Kasumi-1 (cell line): ENCODE data around the gene HTRA3.
A peak's percentile ranks its signal among the peaks of the same experiment; 100 is the strongest.

ENCODE experiments used
- DNase-seq, 2 experiments: peaks; one replicate each; lab custom pipeline; 2025; lab: John Stamatoyannopoulos, UW

Gene HTRA3

GRCh38 chr4:8280158-8280875 is 10.8 kb downstream of the HTRA3 start:
- no peak for DNase-seq

- DNase-seq: no peak
Observed at GRCh38 chr4:8280876-8281440, 11.4 kb downstream of the HTRA3 start.

- DNase-seq: no peak
Observed at GRCh38 chr4:8281519-8282133, 12.1 kb downstream of the HTRA3 start.

GRCh38 chr4:8282134-8282641 is 12.6 kb downstream of the HTRA3 start:
- no peak for DNase-seq

- DNase-seq: no peak
Observed at GRCh38 chr4:8282742-8283141, 13.2 kb downstream of the HTRA3 start.

GRCh38 chr4:8283161-8283560 is 13.6 kb downstream of the HTRA3 start:
- peak; percentile 25 to 49 for DNase-seq

GRCh38 chr4:8283631-8284121 is 14.1 kb downstream of the HTRA3 start:
- no peak for DNase-seq

GRCh38 chr4:8284391-8284790 is 14.8 kb downstream of the HTRA3 start:
- DNase-seq: no peak

GRCh38 chr4:8285143-8285975 is 15.8 kb downstream of the HTRA3 start:
- no peak for DNase-seq

GRCh38 chr4:8285976-8286718 is 16.6 kb downstream of the HTRA3 start:
- DNase-seq: no peak

- no peak for DNase-seq
Observed at GRCh38 chr4:8286719-8287342, 17.3 kb downstream of the HTRA3 start.

GRCh38 chr4:8287343-8288280 is 18.1 kb downstream of the HTRA3 start:
- no peak for DNase-seq

GRCh38 chr4:8289151-8289750 is 19.7 kb downstream of the HTRA3 start:
- no peak for DNase-seq

GRCh38 chr4:8289956-8290700 is 20.6 kb downstream of the HTRA3 start:
- DNase-seq: no peak

GRCh38 chr4:8290701-8290970 is 21.1 kb downstream of the HTRA3 start:
- no peak for DNase-seq

GRCh38 chr4:8291036-8291682 is 21.6 kb downstream of the HTRA3 start:
- no peak for DNase-seq

- DNase-seq: no peak
Observed at GRCh38 chr4:8291701-8292477, 22.3 kb downstream of the HTRA3 start.
